H9 (cell line): ENCODE measurements around the gene ZNF217. TPM values are rescaled to one million over a fixed set of nuclear protein-coding genes. Genes with fewer than 3 reads are reported as not detected.
"Not testable (repeated sequence)": the region's sequence is repeated elsewhere in the genome, so short reads cannot be mapped to it uniquely, and the experiment has no call there.

Experiments
- DNase-seq: peaks from one replicate; pipeline ENCODE4 v3.0.0-alpha.2; 2017
- H2AFZ ChIP-seq: one replicate; pipeline ENCODE4 v1.6.1; 2013; ENCODE audit warnings: mild to moderate bottlenecking, low read length, control low read depth, moderate library complexity
- H2AK5ac ChIP-seq: 2 replicates; pipeline ENCODE4 v1.6.1; 2013; ENCODE audit warnings: low read length, control low read depth, mixed read lengths; ENCODE audit not compliant: insufficient read length
- H2BK120ac ChIP-seq: one replicate; pipeline ENCODE4 v1.6.1; 2013; ENCODE audit warnings: low read depth, mild to moderate bottlenecking, low read length, control low read depth, inconsistent platforms; ENCODE audit not compliant: poor library complexity, severe bottlenecking
- H2BK12ac ChIP-seq: 2 replicates; pipeline ENCODE4 v1.6.1; 2013; ENCODE audit warnings: low read length, control low read depth, mixed read lengths, low read depth; ENCODE audit not compliant: insufficient read length
- H2BK15ac ChIP-seq: 2 replicates; pipeline ENCODE4 v1.6.1; 2013; ENCODE audit warnings: low read depth, low read length, control low read depth
- H2BK20ac ChIP-seq: one replicate; pipeline ENCODE4 v1.6.1; 2013; ENCODE audit warnings: low read depth, mild to moderate bottlenecking, low read length, control low read depth, inconsistent platforms; ENCODE audit not compliant: poor library complexity, severe bottlenecking
- H2BK5ac ChIP-seq: 2 replicates; pipeline ENCODE4 v1.6.1; 2013; ENCODE audit warnings: low read length, control low read depth, mixed read lengths; ENCODE audit not compliant: insufficient read length
- H3K14ac ChIP-seq: 2 replicates; pipeline ENCODE4 v1.6.1; 2013; ENCODE audit warnings: low read length, control low read depth; ENCODE audit not compliant: insufficient read depth
- H3K18ac ChIP-seq: 2 replicates; pipeline ENCODE4 v1.6.1; 2013; ENCODE audit warnings: low read depth, mild to moderate bottlenecking, mixed read lengths, low read length, control low read depth; ENCODE audit not compliant: insufficient read length
- H3K23ac ChIP-seq: 2 replicates; pipeline ENCODE4 v1.6.1; 2013; ENCODE audit warnings: low read length, control low read depth, mixed read lengths, low read depth; ENCODE audit not compliant: insufficient read length
- H3K23me2 ChIP-seq: 2 replicates; pipeline ENCODE4 v1.6.1; 2013; ENCODE audit warnings: low read depth, mild to moderate bottlenecking, mixed read lengths, low read length, control low read depth; ENCODE audit not compliant: insufficient read length, poor library complexity, severe bottlenecking
- H3K27ac ChIP-seq: 2 replicates; pipeline ENCODE4 v1.5.1; 2013; ENCODE audit warnings: low read length, control low read depth, mixed read lengths, low read depth; ENCODE audit not compliant: insufficient read length
- H3K27me3 ChIP-seq: 2 replicates; pipeline ENCODE4 v1.6.1; 2013; ENCODE audit warnings: low read length, control low read depth, inconsistent platforms; ENCODE audit not compliant: insufficient read depth
- H3K4ac ChIP-seq: 2 replicates; pipeline ENCODE4 v1.6.1; 2013; ENCODE audit warnings: low read depth, mild to moderate bottlenecking, control low read depth, inconsistent platforms, low read length, moderate library complexity
- H3K4me1 ChIP-seq: 2 replicates; pipeline ENCODE4 v1.6.1; 2013; ENCODE audit warnings: low read length, control low read depth, inconsistent platforms; ENCODE audit not compliant: insufficient read depth
- H3K4me2 ChIP-seq: 2 replicates; pipeline ENCODE4 v1.6.1; 2013; ENCODE audit warnings: low read length, control low read depth, mixed read lengths; ENCODE audit not compliant: insufficient read length, insufficient read depth
- H3K56ac ChIP-seq: 2 replicates; pipeline ENCODE4 v1.6.1; 2013; ENCODE audit warnings: low read depth, mild to moderate bottlenecking, mixed read lengths, low read length, control low read depth; ENCODE audit not compliant: insufficient read length
- H3K79me1 ChIP-seq: 2 replicates; pipeline ENCODE4 v1.6.1; 2013; ENCODE audit warnings: low read depth, mild to moderate bottlenecking, moderate library complexity, low read length, control low read depth, inconsistent platforms; ENCODE audit not compliant: insufficient read depth, poor library complexity, severe bottlenecking
- H3K79me2 ChIP-seq: 2 replicates; pipeline ENCODE4 v1.6.1; 2013; ENCODE audit warnings: low read length, control low read depth, inconsistent platforms; ENCODE audit not compliant: insufficient read depth
- H3K9ac ChIP-seq: 2 replicates; pipeline ENCODE4 v1.6.1; 2013; ENCODE audit warnings: low read length, control low read depth, mixed read lengths; ENCODE audit not compliant: insufficient read length; ENCODE audit errors: extremely low read depth
- H3K9me3 ChIP-seq: one replicate; pipeline ENCODE4 v1.6.1; 2013; ENCODE audit warnings: low read depth, low read length, inconsistent platforms; ENCODE audit not compliant: control insufficient read depth
- H3T11ph ChIP-seq: one replicate; pipeline ENCODE4 v1.6.1; 2013; ENCODE audit warnings: mild to moderate bottlenecking, low read length, control low read depth, inconsistent platforms
- H4K20me1 ChIP-seq: one replicate; pipeline ENCODE4 v1.6.1; 2013; ENCODE audit not compliant: control insufficient read depth, insufficient read length, insufficient read depth
- H4K5ac ChIP-seq: 2 replicates; pipeline ENCODE4 v1.6.1; 2013; ENCODE audit warnings: low read depth, mild to moderate bottlenecking, mixed read lengths, low read length, control low read depth; ENCODE audit not compliant: insufficient read length
- H4K8ac ChIP-seq: replicated peaks from 2 replicates; pipeline ENCODE4 v1.6.1; 2013; ENCODE audit warnings: low read length, control low read depth, mixed read lengths, low read depth; ENCODE audit not compliant: insufficient read length
- H4K91ac ChIP-seq: 2 replicates; pipeline ENCODE4 v1.6.1; 2013; ENCODE audit warnings: low read depth, mild to moderate bottlenecking, moderate library complexity, mixed read lengths, low read length, control low read depth; ENCODE audit not compliant: insufficient read length
- H3K27ac Mint-ChIP-seq, 3 experiments: 2 replicates in 2 of 3; 3 replicates in 1 of 3; pipeline ENCODE4 v1.8.0; 2020 to 2021; ENCODE audit warnings: mixed read lengths in 3 of 3, mild to moderate bottlenecking in 1 of 3, moderate library complexity in 1 of 3
- H3K27me3 Mint-ChIP-seq: 2 replicates; pipeline ENCODE4 v1.8.0; 2021; ENCODE audit warnings: low read depth, mild to moderate bottlenecking, moderate library complexity, mixed read lengths
- H3K36me3 Mint-ChIP-seq, 3 experiments: 2 replicates in 2 of 3; 3 replicates in 1 of 3; pipeline ENCODE4 v1.8.0; 2020 to 2021; ENCODE audit warnings: low read depth in 3 of 3, mixed read lengths in 3 of 3; ENCODE audit not compliant: insufficient read depth in 1 of 3
- H3K4me1 Mint-ChIP-seq, 2 experiments: 2 replicates each; pipeline ENCODE4 v1.8.0; 2020; ENCODE audit warnings: mixed read lengths in 2 of 2
- H3K4me3 Mint-ChIP-seq, 2 experiments: 2 replicates in 1 of 2; 3 replicates in 1 of 2; pipeline ENCODE4 v1.8.0; 2020 to 2021; ENCODE audit warnings: mild to moderate bottlenecking in 2 of 2, mixed read lengths in 2 of 2, moderate library complexity in 1 of 2
- H3K9me3 Mint-ChIP-seq, 2 experiments: 2 replicates in 1 of 2; 3 replicates in 1 of 2; pipeline ENCODE4 v1.8.0; 2020; ENCODE audit warnings: mild to moderate bottlenecking in 2 of 2, mixed read lengths in 2 of 2, moderate library complexity in 1 of 2
- CTCF ChIP-seq: fragments of 200-600 bp; sonication (generic); conservative IDR thresholded peaks from 3 replicates; pipeline ENCODE4 v1.8.0; 2021; ENCODE audit warnings: antibody characterized with exemption, mild to moderate bottlenecking
- WGBS: extraction: QIAGEN DNeasy Blood & Tissue Kit; methylation state at CpG from one replicate; pipeline ENCODE4 v1.1.7; 2013; ENCODE audit warnings: missing lambda C conversion rate, low lambda C conversion rate, mixed read lengths; ENCODE audit not compliant: insufficient read length; ENCODE audit errors: extremely low coverage; 5-methylcytosine and 5-hydroxymethylcytosine counted together
- total RNA-seq: library from RNA; stranded (reverse); gene quantifications from 2 replicates; pipeline ENCODE4 v1.2.1, GENCODE V29; 2021

Gene ZNF217
- total RNA-seq, 1 experiment from 2014 or later: 82.8 TPM

- Mint-ChIP-seq H3K4me3 (peak overlapping the region; percentile 85 to 91), H3K36me3 (no peaks in the 10 kb centered on the region), H3K4me1 (peaks cover 60 to 61% of the 10 kb centered on the region in 2 experiments), H3K27ac (peak overlapping the region; percentile 94 to 100 (median 99); a peak in 6 of 7 replicates), H3K27me3 (no peaks in the 10 kb centered on the region), H3K9me3 (no peaks in the 10 kb centered on the region; a peak in 1 of 5 replicates)
- no peak for TF ChIP-seq CTCF
- Histone ChIP-seq H3K79me1 (no peaks in the 10 kb centered on the region), H2BK120ac (no peak overlapping the region), H3K27ac (no peak overlapping the region), H4K8ac (no peak overlapping the region), H3K23ac (no peak overlapping the region), H4K5ac (no peak overlapping the region), H3K18ac (peak overlapping the region; percentile 62), H2BK5ac (no peak overlapping the region), H3K9ac (peak overlapping the region; percentile 87), H2AFZ (no peak overlapping the region), H3K79me2 (peaks cover 17% of the 10 kb centered on the region; the same call in 1 of the 2 replicates), H3K23me2 (peaks cover 3% of the 10 kb centered on the region), H2BK20ac (no peak overlapping the region), H3T11ph (no peak overlapping the region), H3K4me2 (peak overlapping the region; percentile 65), H3K14ac (peak overlapping the region; percentile 74; the same call in 1 of the 2 replicates), H3K9me3 (no peaks in the 10 kb centered on the region), H2AK5ac (no peak overlapping the region), H3K27me3 (no peaks in the 10 kb centered on the region), H3K4me1 (peaks cover 5% of the 10 kb centered on the region; the same call in 1 of the 2 replicates), H3K56ac (no peak overlapping the region), H2BK15ac (no peak overlapping the region), H2BK12ac (no peak overlapping the region), H4K20me1 (no peaks in the 10 kb centered on the region), H3K4ac (no peak overlapping the region), H4K91ac (no peak overlapping the region)
- WGBS: no CpG with 5 or more reads among the region's 47 CpGs
- no peak for DNase-seq
These were observed 610 bp downstream of the ZNF217 start for GRCh38 chr20:53592992-53593465.

GRCh38 chr20:53592454-53592991 is 1.1 kb downstream of the ZNF217 start:
- H3K18ac ChIP-seq, H3K23ac ChIP-seq, H3K23me2 ChIP-seq, H4K20me1 ChIP-seq, H2BK20ac ChIP-seq, H3K27me3 ChIP-seq, H3T11ph ChIP-seq, DNase-seq, H2BK5ac ChIP-seq, H2AFZ ChIP-seq, H3K56ac ChIP-seq, H4K8ac ChIP-seq, H3K79me1 ChIP-seq, H4K91ac ChIP-seq, H3K9me3 Mint-ChIP-seq, H3K27me3 Mint-ChIP-seq, H2AK5ac ChIP-seq, H4K5ac ChIP-seq, H3K36me3 Mint-ChIP-seq, H3K4me1 ChIP-seq, H2BK12ac ChIP-seq, H3K4ac ChIP-seq, H2BK15ac ChIP-seq, H3K9me3 ChIP-seq: not testable (repeated sequence)
- peak overlapping the region; percentile 84 for H3K14ac ChIP-seq
- peaks cover 17% of the 10 kb centered on the region; the same call in 1 of the 2 replicates for H3K79me2 ChIP-seq
- peak overlapping the region; percentile 87 for H3K9ac ChIP-seq
- H3K4me1 Mint-ChIP-seq: peaks cover 55 to 56% of the 10 kb centered on the region in 2 experiments
- H3K4me2 ChIP-seq: peak overlapping the region; percentile 65
- WGBS: no CpG with 5 or more reads among the region's 27 CpGs
- H3K27ac Mint-ChIP-seq: peak overlapping the region; percentile 94 to 100 (median 99); a peak in 6 of 7 replicates
- peak overlapping the region; percentile 85 to 91 for H3K4me3 Mint-ChIP-seq
- H3K27ac ChIP-seq: peak overlapping the region; percentile 73
- H2BK120ac ChIP-seq: peak overlapping the region; percentile 48
